CD14-positive monocyte (primary cell): ENCODE results near the gene SPACDR. TPM values are rescaled to one million over a fixed set of nuclear protein-coding genes. Genes with fewer than 3 reads are reported as not detected.
"Not testable (repeated sequence)": the region's sequence is repeated elsewhere in the genome, so short reads cannot be mapped to it uniquely, and the experiment has no call there.

Experiments used
- DNase-seq, 3 donors: peaks; one replicate each; pipeline ENCODE4 v3.0.0-alpha.2; 2011 to 2022
- H2AFZ ChIP-seq: 2 replicates; pipeline ENCODE4 v1.6.0; 2012; ENCODE audit warnings: mild to moderate bottlenecking, low read depth, low read length, inconsistent platforms; ENCODE audit not compliant: insufficient read depth, poor library complexity, severe bottlenecking
- H3K27ac ChIP-seq, 2 donors: 1 replicate in 1 of 2; 2 replicates in 1 of 2; pipeline ENCODE4 v1.5.1; 2012 to 2013; ENCODE audit warnings: low read length in 2 of 2, control low read depth in 1 of 2, inconsistent platforms in 1 of 2, low read depth in 1 of 2, mild to moderate bottlenecking in 1 of 2
- H3K27me3 ChIP-seq, 2 donors: one replicate each; pipeline versions ENCODE4 v1.6.0 to v1.6.1; 2011 to 2013; ENCODE audit warnings: low read length in 2 of 2; ENCODE audit not compliant: control insufficient read depth in 2 of 2, insufficient read depth in 2 of 2
- H3K36me3 ChIP-seq, 2 donors: replicated peaks in 1 of 2; 1 replicate in 1 of 2; 2 replicates in 1 of 2; pipeline versions ENCODE4 v1.5.1 to v1.6.1; 2012 to 2013; ENCODE audit warnings: low read length in 2 of 2, control low read depth in 1 of 2, inconsistent platforms in 1 of 2, mild to moderate bottlenecking in 1 of 2; ENCODE audit not compliant: insufficient read depth in 2 of 2, control insufficient read depth in 1 of 2
- H3K4me1 ChIP-seq, 2 donors: 1 replicate in 1 of 2; 2 replicates in 1 of 2; pipeline versions ENCODE4 v1.5.1 to v1.6.1; 2012 to 2013; ENCODE audit warnings: low read length in 2 of 2, control low read depth in 1 of 2, inconsistent platforms in 1 of 2, mild to moderate bottlenecking in 1 of 2, moderate library complexity in 1 of 2; ENCODE audit not compliant: insufficient read depth in 2 of 2, control insufficient read depth in 1 of 2
- H3K4me2 ChIP-seq: replicated peaks from 2 replicates; pipeline ENCODE3; 2012; ENCODE audit warnings: low read length, moderate library complexity, mild to moderate bottlenecking; ENCODE audit not compliant: poor library complexity, severe bottlenecking; ENCODE audit errors: extremely low read depth
- H3K4me3 ChIP-seq, 3 experiments: fragments of 200-600 bp in 1 of 3; sonication (generic) in 1 of 3; replicated peaks in 1 of 3; 1 replicate in 2 of 3; 2 replicates in 1 of 3; pipeline ENCODE4 v1.5.1; 2011 to 2013; ENCODE audit warnings: low read length in 3 of 3, mild to moderate bottlenecking in 3 of 3, control low read depth in 2 of 3, low read depth in 2 of 3, inconsistent platforms in 1 of 3, moderate library complexity in 1 of 3
- H3K79me2 ChIP-seq: 2 replicates; pipeline ENCODE4 v1.6.0; 2012; ENCODE audit warnings: mild to moderate bottlenecking, control low read depth, inconsistent platforms, low read length, moderate library complexity; ENCODE audit not compliant: insufficient read depth
- H3K9ac ChIP-seq: 2 replicates; pipeline ENCODE4 v1.6.0; 2017; ENCODE audit warnings: low read length, mild to moderate bottlenecking; ENCODE audit not compliant: insufficient read depth, poor library complexity, severe bottlenecking
- H3K9me3 ChIP-seq, 2 donors: replicated peaks in 1 of 2; 1 replicate in 1 of 2; 2 replicates in 1 of 2; pipeline versions ENCODE4 v1.5.1 to v1.6.1; 2012 to 2013; ENCODE audit warnings: low read length in 2 of 2, control low read depth in 1 of 2; ENCODE audit not compliant: control insufficient read depth in 1 of 2, insufficient read depth in 1 of 2
- H4K20me1 ChIP-seq: 2 replicates; pipeline ENCODE4 v1.6.0; 2012; ENCODE audit warnings: mild to moderate bottlenecking, low read length, control low read depth, moderate library complexity; ENCODE audit not compliant: insufficient read depth
- H3K27ac Mint-ChIP-seq, 7 donors: one replicate each; pipeline ENCODE4 v1.8.0; 2020; ENCODE audit warnings: mild to moderate bottlenecking in 7 of 7, mixed read lengths in 7 of 7, moderate library complexity in 6 of 7, inconsistent platforms in 2 of 7
- H3K27me3 Mint-ChIP-seq, 3 donors: one replicate each; pipeline ENCODE4 v1.8.0; 2021 to 2022; ENCODE audit warnings: low read depth in 3 of 3, mild to moderate bottlenecking in 3 of 3, mixed read lengths in 3 of 3, moderate library complexity in 3 of 3, inconsistent platforms in 1 of 3
- H3K36me3 Mint-ChIP-seq, 2 donors: one replicate each; pipeline ENCODE4 v1.8.0; 2020; ENCODE audit warnings: mixed read lengths in 2 of 2, inconsistent platforms in 1 of 2, mild to moderate bottlenecking in 1 of 2
- H3K4me1 Mint-ChIP-seq: one replicate; pipeline ENCODE4 v1.8.0; 2020; ENCODE audit warnings: mild to moderate bottlenecking, mixed read lengths
- H3K4me3 Mint-ChIP-seq, 2 donors: one replicate each; pipeline ENCODE4 v1.8.0; 2020; ENCODE audit warnings: mild to moderate bottlenecking in 2 of 2, mixed read lengths in 2 of 2, moderate library complexity in 1 of 2
- H3K9me3 Mint-ChIP-seq, 7 donors: one replicate each; pipeline ENCODE4 v1.8.0; 2020 to 2022; ENCODE audit warnings: mixed read lengths in 7 of 7, mild to moderate bottlenecking in 6 of 7, moderate library complexity in 6 of 7, inconsistent platforms in 2 of 7
- WGBS: methylation state at CpG from one replicate; pipeline ENCODE4 v1.1.5; 2013; ENCODE audit warnings: missing lambda C conversion rate; ENCODE audit not compliant: insufficient coverage; 5-methylcytosine and 5-hydroxymethylcytosine counted together
- intact Hi-C, 2 donors: fragments of 100-400 bp; cut with micrococcal nuclease; formaldehyde crosslinking; loops; one replicate each; pipeline versions ENCODE4 v1.15.0 to v1.15.1; 2023
- polyA plus RNA-seq, 3 donors: library from polyadenylated mRNA; depleted of rRNA in 1 of 3; unstranded in 2 of 3; stranded (reverse) in 1 of 3; fragments of 300-500 nt in 2 of 3; fragments of >200 nt in 1 of 3; fragmentation: Illumina TruSeq in 2 of 3; gene quantifications; 1 replicate in 2 of 3; 2 replicates in 1 of 3; pipeline ENCODE4 v1.2.3, GENCODE V29; 2012 to 2021
- TF ChIP-seq, protein P1 (sequence below): fragments of 200-600 bp; IDR thresholded peaks from one replicate; pipeline ENCODE4 v1.8.0; 2022; ENCODE audit warnings: antibody characterized with exemption, mild to moderate bottlenecking

SPACDR gene
- polyA plus RNA-seq, 3 donors = 0.40 to 2.5 TPM; not detected in 1

DNA sequence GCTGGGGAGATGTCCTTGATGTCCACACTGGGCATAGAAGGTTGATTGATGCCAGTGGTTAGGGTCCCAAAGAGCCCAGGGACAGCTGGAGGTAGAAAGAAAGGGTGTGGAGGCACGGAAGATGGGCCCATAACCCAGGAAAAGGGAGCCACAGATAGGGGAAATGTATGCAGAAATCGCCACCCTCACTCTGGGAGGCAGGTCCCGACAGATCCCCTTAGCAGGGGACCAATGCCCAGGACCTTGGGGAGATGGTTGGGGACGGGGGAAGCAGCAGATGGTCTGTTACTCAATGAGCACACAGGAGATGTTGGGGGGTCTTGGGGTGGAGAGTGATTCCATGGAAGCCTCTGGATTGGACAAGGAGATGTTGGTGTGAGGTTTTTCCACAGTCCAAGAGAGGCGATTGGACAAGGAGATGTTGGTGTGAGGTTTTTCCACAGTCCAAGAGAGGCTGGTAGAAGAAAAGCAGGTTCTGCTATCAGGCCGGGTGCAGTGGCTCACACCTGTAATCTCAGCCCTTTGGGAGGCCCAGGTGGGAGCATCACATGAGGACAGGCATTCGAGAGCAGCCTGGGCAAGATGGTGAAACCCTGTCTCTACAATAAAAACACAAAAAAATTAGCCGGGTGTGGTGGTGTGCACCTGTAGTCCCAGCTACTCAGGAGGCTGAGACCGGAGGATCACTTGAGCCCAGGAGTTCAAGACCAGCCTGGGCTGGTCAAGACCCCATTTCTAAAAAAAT is 20.8 kb downstream of the SPACDR start:
- H4K20me1 ChIP-seq = no peaks in the 10 kb centered on the region
- H3K9me3 ChIP-seq = no peaks in the 10 kb centered on the region
- Mint-ChIP-seq H3K9me3 (peaks cover 0 to 2% (median 0%) of the 10 kb centered on the region in 7 donors), H3K4me3 (no peak overlapping the region), H3K36me3 (peaks cover 0 to 2% of the 10 kb centered on the region in 2 donors), H3K4me1 (peaks cover 34% of the 10 kb centered on the region), H3K27ac (peak overlapping the region; percentile 43 to 95 (median 76)), H3K27me3 (peaks cover 0 to 1% (median 0%) of the 10 kb centered on the region in 3 donors)
- H3K79me2 ChIP-seq = no peaks in the 10 kb centered on the region
- H3K27ac ChIP-seq = no peak overlapping the region
- 95% methylated on average over 6 of the region's 9 CpGs for WGBS
- intact Hi-C loops = no loop called here
- DNase-seq = no peak
- H3K4me2 ChIP-seq = no peak overlapping the region
- H3K4me3 ChIP-seq = no peak overlapping the region
- no peaks in the 10 kb centered on the region for H3K36me3 ChIP-seq
- H2AFZ ChIP-seq = no peak overlapping the region
- H3K27me3 ChIP-seq = no peaks in the 10 kb centered on the region
- TF ChIP-seq, protein P1, sequence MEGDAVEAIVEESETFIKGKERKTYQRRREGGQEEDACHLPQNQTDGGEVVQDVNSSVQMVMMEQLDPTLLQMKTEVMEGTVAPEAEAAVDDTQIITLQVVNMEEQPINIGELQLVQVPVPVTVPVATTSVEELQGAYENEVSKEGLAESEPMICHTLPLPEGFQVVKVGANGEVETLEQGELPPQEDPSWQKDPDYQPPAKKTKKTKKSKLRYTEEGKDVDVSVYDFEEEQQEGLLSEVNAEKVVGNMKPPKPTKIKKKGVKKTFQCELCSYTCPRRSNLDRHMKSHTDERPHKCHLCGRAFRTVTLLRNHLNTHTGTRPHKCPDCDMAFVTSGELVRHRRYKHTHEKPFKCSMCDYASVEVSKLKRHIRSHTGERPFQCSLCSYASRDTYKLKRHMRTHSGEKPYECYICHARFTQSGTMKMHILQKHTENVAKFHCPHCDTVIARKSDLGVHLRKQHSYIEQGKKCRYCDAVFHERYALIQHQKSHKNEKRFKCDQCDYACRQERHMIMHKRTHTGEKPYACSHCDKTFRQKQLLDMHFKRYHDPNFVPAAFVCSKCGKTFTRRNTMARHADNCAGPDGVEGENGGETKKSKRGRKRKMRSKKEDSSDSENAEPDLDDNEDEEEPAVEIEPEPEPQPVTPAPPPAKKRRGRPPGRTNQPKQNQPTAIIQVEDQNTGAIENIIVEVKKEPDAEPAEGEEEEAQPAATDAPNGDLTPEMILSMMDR = no peak
- H3K4me1 ChIP-seq = peaks cover 23 to 30% of the 10 kb centered on the region in 2 donors
- H3K9ac ChIP-seq = no peak overlapping the region

- Histone ChIP-seq H3K27ac (no peak overlapping the region), H3K36me3 (no peaks in the 10 kb centered on the region), H3K79me2 (no peaks in the 10 kb centered on the region), H3K4me1 (peaks cover 25 to 27% of the 10 kb centered on the region in 2 donors), H3K9ac (no peak overlapping the region), H3K9me3 (no peaks in the 10 kb centered on the region), H2AFZ (no peak overlapping the region), H3K4me3 (no peak overlapping the region), H4K20me1 (no peaks in the 10 kb centered on the region), H3K4me2 (no peak overlapping the region), H3K27me3 (no peaks in the 10 kb centered on the region)
- Mint-ChIP-seq H3K27ac (peak overlapping the region in 2 of 7 donors; percentile 13 to 58), H3K9me3 (peaks cover 0 to 2% (median 0%) of the 10 kb centered on the region in 7 donors), H3K4me3 (no peak overlapping the region), H3K4me1 (peaks cover 29% of the 10 kb centered on the region), H3K27me3 (peaks cover 0 to 1% (median 0%) of the 10 kb centered on the region in 3 donors), H3K36me3 (peaks cover 0 to 2% of the 10 kb centered on the region in 2 donors)
- intact Hi-C loops = no loop called here
- WGBS = 89% methylated on average over 8 of the region's 11 CpGs
- DNase-seq = no peak
- TF ChIP-seq, protein P1 = no peak
Measured at GRCh38 chr7:100441641-100442535, 22.2 kb downstream of the SPACDR start.

DNA sequence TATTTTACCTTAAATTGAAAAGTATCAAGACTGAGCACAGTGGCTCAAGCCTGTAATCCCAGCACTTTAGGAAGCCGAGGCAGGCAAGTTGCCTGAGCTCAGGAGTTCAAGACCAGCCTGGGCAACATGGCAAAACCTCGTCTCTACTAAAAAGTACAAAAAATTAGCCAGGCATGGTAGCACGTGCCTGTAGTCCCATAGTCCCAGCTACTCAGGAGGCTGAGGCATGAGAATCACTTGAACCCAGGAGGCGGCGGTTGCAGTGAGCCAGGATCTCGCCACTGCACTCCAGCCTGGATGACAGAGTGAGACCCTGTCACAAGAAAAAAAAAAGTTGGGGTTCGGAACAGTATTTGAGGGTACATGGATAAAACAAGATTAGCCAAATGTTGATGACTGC is 24.8 kb downstream of the SPACDR start:
- H3K36me3 Mint-ChIP-seq, H3K4me3 ChIP-seq, H3K27me3 ChIP-seq, H3K27me3 Mint-ChIP-seq, H3K9me3 ChIP-seq, H3K4me2 ChIP-seq, H3K36me3 ChIP-seq, H3K9ac ChIP-seq, H4K20me1 ChIP-seq, DNase-seq, H3K9me3 Mint-ChIP-seq, H3K27ac ChIP-seq, H3K4me3 Mint-ChIP-seq, H2AFZ ChIP-seq: not testable (repeated sequence)
- Histone ChIP-seq H3K4me1 (peaks cover 20 to 29% of the 10 kb centered on the region in 2 donors), H3K79me2 (peaks cover 21% of the 10 kb centered on the region)
- peaks cover 22% of the 10 kb centered on the region for H3K4me1 Mint-ChIP-seq
- H3K27ac Mint-ChIP-seq = peak overlapping the region in 2 of 7 donors; percentile 21 to 40
- 100% methylated on average over 5 of the region's 7 CpGs for WGBS
- intact Hi-C loops = loop anchor here in 1 of 2 donors (10.0 kb wide), 1 partner anchor 236 kb away; the partner anchor contains the start of gene GNB2
